NCI-H2081 treated with DMSO at 0.1 percent for 48 hours (cell line): ENCODE results near the gene LIN28A.
"Not testable (repeated sequence)": the region's sequence is repeated elsewhere in the genome, so short reads cannot be mapped to it uniquely, and the experiment has no call there.

Experiments
- DNase-seq: peaks from one replicate; lab custom pipeline; 2025; lab: John Stamatoyannopoulos, UW

LIN28A gene, protein sequence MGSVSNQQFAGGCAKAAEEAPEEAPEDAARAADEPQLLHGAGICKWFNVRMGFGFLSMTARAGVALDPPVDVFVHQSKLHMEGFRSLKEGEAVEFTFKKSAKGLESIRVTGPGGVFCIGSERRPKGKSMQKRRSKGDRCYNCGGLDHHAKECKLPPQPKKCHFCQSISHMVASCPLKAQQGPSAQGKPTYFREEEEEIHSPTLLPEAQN

DNA sequence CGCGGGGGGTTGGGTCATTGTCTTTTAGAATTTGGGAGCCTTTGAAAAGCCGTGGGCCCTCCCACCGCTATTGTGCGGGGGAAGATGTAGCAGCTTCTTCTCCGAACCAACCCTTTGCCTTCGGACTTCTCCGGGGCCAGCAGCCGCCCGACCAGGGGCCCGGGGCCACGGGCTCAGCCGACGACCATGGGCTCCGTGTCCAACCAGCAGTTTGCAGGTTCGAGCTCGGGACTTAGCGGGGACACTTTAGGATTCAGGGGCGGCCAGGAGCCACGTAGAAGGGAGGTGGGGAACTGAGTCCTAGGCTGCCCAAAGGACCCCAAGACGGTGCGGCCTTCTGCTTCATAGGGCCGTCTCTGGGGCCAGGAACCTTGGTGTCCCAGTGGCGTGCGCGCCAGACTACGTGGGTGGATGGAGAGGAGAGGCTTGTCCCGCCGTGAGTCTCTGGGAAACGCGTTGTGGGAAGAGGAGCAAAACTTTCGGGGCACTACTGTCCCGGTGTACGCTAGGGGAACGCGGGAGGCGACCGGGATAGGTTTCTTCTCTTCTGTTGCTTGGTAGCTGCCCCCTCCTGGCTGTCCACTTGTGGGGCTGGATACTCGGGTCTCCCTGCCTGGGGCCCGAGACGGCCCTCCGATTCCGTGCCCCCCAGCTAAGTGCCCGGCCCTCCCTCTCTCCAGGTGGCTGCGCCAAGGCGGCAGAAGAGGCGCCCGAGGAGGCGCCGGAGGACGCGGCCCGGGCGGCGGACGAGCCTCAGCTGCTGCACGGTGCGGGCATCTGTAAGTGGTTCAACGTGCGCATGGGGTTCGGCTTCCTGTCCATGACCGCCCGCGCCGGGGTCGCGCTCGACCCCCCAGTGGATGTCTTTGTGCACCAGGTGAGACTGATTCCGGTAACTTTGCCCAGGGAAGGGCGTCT, at the start of gene LIN28A:
Gene LIN28A (plus strand): TSS at position 112 of the 918 bp plus-strand sequence. CDS start 75 bp downstream, at position 187.
- DNase-seq, result no peak

DNA sequence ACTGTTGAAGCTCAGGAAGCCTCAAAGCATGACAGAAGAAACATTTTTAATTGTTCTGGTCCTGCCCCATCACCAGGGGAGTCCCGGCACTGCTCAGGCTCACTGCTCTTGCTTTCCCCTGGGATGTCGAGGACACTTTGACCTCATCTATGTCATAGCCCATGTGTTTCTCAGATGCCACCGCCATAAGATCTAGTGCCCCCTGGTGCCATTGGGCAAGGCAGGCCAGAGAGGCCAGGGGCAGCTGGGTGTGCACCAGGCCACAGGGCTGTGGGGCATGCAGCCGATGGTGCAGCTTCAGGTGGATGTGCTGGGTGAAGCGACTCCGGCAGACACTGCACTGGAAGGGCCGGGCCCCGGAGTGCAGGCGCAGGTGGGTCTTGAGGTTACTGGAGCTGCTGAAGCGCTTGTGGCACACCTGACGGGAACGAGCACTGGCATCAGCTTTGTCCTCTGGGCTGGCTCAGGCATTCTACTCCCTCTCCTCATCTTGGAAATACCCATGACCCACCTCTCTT, 49.0 kb upstream of the LIN28A start:
- DNase-seq, result no peak

DNA sequence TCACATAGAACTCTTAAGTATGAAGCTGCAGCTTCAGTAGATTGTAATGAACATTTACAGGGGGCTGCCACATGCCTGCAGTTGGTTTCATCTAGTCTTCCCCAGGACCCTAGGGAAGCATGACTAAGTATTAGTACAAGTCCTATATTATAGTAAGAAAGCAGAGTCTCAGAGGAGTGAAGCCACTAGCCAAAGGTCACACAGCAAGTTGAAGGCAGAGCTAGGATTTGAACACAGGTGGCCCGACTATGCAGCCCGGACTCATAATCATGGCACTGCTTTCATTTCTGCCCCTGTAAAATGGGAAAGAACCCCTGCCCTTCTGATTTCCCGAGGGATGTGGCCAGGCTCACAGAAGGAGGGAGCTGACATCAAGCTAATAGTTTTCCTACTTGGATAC, 48.3 kb upstream of the LIN28A start:
- no peak for DNase-seq

DNA sequence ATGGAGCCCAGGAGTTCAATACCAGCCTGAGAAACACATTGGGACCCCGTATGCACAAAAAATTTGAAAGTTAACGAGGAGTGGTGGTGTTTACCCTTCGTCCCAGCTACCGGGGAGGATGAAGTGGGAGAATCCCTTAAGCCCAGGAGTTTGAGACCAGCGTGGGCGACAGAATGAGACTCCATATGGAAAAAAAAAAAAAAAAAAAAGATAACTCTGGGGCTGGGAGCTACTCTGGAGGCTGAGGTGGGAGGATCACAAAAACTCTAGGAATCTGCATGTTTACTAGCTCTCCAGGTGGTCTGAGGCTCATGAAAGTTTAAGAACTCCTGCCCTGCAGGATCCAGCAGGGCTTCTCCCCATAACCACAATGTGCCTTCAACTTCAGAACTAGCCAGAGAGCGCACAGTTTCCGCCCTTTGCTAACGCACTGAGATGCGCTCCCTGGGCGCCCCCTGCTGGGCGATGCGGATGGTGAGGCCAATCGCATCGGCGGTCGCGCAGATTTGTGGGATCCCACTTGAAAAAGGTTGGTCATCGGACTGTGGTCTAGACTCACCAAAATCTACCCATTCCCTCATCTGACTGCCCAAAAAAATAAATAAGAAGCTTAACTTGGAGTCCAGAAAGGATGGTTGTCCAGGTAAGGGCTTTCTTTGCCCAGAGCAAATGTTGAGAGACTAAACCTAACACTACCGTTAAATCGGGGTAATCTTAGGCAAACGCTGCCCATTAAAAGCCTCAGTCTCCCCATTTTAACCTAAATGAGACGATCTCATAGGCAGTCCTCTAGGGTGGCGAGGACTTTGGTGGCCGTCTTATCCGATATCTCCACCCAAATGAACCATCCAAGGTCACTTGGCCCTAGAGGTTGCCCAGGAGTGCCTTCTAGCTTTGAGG, 46.8 kb upstream of the LIN28A start:
- no peak for DNase-seq

DNA sequence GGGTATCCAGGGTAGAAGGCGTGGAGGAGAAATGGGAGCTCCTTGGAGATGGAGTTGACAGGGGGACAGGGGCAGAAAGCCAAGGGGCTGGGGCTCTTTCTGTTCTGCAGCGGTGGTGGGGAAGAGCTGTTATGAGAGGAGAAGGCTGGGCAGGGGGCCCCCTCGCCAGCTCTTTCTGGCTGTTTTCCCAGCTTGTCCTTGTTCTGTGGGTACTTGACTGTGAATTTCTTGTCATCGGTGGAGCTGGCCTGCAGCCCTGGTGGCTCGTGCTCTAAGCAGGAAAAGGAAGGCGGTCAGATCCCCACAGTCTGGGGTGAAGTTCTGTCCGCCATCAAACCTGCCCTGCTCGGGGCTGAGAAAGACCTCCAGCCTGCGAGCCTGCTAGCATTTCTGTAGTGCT, 45.7 kb upstream of the LIN28A start:
- DNase-seq, result no peak

DNA sequence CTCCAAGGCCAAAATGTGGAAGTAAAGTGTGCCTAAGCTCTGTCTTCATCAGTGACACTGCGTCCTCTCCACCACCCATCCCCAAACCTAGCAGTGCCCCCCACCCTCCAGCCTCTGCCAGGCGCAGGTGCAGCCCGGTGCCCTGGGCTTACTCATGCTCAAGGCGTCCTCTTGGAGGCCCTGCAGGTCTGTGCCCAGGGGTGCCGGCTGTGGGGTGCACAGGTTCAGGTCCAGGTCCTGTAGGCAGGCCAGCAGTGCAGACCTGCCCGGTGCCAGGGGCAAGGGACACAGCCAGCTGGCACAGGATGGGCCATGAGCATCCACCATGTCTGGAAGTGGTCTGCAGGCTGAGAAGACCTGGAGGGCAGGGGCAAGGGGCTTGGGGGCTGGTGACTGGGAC, 43.2 kb upstream of the LIN28A start:
- no peak for DNase-seq

DNA sequence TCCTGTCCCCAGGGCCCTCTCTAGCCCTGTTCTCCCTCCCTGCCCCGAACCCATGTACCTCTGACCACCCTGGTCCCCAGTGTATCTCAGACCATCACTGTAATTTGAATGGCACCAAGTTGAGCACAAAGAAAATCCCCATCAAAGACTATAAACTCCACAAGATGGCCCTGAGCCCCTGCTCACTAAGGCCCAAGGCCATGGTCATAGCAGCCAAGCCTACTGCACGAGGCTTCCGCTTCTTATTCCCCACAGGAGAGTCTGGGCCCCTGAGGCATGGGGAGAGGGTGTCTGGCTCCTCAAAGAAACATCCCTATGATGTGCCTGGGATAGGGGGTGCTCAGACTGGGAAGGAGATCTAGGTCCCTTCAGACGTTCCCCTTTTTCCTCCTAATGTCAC, 42.6 kb upstream of the LIN28A start:
- DNase-seq, result no peak

DNA sequence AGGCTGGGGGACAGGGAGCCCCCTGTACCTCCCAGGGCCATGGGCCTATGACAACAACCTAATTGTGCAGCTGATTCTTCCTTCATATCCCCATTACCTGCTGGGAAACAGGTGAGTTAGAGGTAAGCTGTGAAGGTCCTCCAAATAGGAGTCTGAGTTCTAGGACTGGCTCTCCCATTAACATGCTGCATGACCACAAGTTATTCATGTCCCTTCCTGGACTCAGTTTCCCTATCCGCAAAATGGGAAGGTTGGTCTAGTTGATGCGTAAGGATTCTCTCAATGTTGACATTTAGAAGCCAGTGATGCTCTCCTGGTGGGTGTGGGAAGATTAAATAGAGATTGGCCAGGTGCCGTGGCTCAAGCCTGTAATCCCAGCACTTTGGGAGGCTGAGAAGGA, 42.1 kb upstream of the LIN28A start:
- no peak for DNase-seq

DNA sequence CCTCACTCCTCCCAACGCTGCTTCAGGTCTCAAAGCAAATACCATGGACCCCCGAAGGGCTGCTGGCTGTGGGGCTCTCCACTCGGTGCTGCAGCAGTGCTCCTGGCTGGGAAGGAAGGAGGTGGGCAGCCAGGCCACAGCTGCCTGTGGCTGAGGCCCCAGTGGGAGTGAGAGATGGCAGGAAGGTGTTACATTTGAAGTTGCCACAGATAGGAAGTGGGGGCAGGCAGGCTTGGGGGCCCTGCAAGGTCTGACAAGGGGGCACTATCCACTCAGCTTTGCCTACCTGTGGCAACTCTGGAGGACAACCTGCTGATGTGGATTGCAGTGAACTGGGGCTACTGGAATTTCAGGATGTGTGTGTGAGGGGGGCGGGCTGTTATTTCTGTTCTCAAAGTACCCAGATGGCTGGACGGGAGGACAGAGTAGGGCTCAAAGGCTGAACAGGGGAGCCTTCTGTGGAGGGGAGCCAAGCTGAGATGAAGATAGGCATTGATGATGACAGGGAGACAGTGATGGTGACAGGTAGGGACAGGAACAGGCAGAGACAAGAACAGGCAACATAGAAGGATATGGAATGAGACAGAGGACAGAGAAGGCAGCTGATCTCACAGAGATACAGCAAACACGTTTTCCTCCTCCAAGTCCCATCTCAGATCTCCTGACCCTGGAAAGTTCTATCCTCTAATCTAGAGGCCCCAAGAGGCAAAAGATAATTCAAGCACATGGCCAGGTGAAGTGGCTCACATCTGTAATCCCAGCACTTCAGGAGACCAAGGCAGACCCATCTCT, 39.8 kb upstream of the LIN28A start:
- DNase-seq, result no peak

DNA sequence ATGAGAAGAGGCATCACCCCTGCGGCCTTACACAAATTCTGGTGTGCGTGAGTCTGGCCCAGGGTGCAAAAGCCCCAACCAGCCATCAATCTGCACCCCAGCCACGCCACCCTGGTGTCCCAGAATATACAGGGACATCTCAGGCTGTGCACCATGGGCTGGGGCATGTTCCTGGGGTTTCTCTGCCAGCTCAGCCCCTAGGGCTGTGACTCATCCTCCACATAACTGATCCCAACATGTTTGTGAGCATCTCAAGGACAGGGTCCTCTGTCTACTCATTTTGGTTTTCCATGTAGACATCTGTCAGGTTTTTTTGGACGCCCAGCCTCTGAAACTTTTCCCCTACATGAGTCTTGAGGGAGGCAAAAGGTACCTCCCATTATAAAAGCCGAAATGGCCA, 38.6 kb upstream of the LIN28A start:
- DNase-seq, result no peak

DNA sequence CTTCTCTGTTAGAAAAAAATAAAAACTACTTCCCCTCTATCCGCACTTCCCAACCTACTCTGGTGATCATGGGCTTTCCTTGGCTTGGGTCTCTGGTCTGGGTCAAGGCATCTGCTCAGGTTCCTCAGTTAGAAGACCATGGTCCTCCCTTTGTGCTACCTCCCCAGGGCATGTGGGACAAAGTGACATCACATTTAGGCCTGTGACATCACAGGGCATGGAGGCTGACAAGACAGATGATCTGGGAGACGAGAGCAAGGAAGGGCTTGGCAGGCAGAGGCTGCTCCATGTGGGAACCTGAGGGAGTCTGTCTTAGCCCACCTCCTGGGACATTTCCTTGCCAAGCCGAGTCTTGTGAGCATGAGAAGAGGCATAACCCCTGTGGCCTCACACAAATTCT, 38.0 kb upstream of the LIN28A start, which contains the start of gene ZNF683:
Gene ZNF683 (minus strand): TSS at position 140 of the 400 bp plus-strand sequence. CDS start 4,179 bp downstream, outside the sequence.
- not testable (repeated sequence) for DNase-seq

DNA sequence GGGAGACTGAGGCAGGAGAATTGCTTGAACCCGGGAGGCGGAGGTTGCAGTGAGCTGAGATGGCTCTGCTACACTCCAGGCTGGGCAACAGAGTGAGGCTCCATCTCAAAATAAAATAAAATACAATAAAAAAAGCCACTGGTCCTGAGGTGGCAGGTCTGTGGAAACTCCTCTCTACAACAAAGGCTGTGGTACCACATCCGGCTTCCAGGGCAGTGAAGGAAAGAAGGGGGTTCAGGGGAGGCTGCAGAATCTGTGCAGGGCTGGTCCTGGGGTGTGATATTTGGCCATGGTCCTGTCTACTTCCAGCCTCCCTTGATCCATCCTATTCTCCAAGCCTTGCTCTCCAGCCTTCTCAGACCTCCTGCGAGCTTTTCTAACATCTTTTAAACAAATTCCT, 37.3 kb upstream of the LIN28A start:
- no peak for DNase-seq

DNA sequence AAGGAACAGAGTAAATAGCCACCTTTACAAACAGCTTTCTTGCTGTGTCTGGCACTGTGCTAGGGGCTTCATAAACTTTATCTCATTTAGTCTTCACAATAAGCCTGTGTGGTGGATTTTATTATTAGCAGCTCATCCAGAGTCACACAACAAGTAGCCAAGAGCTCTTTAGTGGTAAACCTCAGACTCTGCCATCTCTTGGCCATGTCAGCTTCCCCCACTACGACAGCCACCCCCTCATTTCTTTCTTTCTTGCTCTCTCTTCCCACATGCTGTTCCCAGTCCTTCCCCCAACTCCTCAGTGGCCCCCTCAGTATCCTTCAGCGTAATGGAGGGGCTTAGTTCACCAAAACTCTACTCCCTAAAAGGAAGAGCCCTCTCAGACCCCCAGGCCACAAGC, 36.8 kb upstream of the LIN28A start:
- no peak for DNase-seq

DNA sequence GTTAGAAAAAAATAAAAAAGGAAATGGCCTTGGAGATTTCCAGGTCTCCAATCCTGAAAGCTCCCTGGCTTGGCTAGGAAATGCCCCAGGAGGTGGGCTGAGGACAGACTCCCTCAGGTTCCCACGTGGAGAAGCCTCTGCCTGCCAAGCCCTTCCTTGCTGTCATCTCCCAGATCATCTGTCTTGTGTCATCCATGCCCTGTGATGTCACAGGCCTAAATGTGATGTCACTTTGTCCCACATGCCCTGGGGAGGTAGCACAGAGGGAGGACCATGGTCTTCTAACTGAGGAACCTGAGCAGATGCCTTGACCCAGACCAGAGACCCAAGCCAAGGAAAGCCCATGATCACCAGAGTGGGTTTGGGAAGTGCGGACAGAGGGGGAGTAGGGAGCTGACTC, 36.3 kb upstream of the LIN28A start:
- not testable (repeated sequence) for DNase-seq

DNA sequence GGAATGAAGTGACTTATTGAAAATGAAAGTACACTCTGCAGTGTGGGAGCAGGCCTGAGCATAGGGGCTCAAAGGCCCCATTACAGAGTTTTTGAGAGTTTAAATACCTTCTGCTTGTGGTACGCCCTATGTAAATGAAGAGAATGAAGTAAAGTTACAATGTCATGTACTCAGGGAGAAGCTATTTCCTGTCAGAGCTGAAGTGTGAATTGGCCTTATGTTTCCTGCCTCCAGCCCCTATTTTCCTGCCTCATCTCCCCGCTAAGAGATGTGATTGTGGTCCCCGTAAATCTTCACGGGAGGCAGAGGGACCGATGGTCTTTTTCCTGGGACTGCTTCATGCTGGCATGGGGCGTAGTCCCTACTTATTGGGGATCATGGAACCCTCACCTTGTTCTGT, 35.5 kb upstream of the LIN28A start:
- no peak for DNase-seq

DNA sequence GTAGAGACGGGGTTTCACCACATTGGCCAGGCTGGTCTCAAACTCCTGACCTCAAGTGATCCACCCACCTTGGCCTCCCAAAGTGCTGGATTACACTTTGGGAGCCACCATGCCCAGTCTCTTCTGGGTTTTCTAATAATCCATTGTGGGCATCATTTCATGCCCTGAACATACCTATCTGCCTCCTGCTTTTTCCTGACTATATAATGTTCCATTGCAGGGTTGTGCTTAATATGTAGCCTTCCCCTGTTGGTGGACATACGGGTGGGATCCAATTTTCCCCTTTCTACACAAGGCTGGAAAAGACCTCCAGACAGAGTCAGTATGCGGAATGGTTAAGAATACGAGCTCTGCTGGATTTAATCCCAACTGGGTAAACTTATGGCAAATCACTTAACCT, 34.6 kb upstream of the LIN28A start:
- no peak for DNase-seq

DNA sequence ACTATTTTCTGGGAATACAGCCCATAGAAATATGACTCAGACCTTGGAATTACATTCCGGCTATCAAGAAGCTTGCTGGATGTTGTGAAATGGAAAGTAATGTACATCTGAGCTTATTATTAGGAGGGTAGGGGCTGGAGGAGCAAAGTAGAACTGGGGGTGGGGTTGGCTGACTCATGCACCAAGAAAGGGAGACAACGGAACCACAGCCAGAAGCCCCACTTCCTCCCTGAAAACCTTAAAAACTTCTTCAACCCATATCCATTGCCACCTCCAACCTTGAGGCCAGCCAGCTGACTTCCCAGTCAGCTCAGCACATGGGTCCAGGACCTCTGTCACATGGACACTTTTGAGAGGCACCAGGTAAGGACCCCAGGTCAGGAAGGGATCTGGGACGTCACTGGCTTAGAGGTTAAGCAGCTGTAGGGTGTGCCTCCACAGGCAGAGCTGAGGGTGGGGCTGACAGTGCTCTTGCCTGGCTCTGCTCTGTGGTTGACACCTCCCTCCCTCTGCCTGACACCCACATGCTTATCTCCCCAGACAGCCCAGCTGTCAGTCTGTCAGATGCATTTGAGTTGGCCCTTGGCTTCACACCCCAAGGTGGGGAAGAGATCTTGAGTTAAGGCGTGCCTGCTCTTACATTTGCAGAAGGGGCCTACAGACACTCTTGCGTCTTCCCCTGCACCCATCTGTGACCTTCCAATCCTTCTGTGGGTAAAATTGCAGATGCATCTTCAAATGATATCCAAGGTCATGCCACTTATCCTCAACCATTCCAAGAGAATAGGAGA, 32.3 kb upstream of the LIN28A start:
- no peak for DNase-seq

DNA sequence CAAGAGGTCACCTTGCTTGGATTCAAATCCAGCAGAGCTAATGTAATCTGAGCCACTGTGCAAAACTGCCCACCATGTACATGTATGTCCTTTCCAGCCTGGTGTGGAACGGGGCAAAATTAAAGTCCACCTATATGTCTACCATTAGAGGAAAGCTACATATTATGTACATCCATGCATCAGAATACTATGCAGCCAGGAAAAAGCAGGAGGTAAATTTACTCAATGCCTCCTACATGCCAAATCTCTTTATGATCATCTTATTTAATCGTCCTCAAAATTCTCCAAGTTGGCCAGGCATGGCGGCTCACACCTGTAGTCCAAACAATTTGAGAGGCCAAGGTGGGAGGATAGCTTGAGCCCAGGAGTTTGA, 31.8 kb upstream of the LIN28A start:
- no peak for DNase-seq

DNA sequence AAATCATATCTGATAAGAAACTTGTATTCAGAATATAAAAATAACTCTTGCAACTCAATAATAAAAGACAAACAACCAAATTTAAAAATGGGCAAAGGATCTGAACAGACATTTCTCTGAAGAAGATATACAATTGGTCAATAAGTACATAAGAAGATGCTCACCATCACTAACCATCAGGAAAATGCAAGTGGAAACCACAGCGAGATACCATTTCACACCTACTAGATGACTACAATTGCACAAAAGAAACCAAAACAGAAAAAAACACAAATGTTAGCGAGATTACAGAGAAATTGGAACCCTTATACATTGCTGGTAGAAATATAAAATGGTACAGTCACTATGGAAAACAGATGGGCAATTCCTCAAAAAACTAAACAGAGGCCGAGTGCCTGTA, 26.5 kb upstream of the LIN28A start:
- DNase-seq, result no peak

DNA sequence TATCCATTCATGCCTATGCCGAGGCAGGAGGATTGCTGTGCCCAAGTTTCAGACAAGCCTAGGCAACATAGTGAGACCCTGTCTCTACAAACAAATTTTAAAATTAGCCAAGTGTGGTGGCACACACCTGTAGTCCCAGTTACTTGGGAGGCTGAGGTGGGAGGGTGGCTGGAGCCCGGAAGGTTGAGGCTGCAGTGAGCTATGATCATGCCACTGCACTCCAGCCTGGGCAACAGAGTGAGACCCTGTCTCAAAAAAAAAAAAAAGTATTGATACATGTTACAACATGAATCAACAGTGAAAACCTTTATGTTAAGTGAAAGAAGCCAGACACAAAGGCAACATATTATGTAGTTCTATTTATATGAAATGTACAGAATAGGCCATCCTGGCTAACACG, 25.6 kb upstream of the LIN28A start:
- DNase-seq, result not testable (repeated sequence)

DNA sequence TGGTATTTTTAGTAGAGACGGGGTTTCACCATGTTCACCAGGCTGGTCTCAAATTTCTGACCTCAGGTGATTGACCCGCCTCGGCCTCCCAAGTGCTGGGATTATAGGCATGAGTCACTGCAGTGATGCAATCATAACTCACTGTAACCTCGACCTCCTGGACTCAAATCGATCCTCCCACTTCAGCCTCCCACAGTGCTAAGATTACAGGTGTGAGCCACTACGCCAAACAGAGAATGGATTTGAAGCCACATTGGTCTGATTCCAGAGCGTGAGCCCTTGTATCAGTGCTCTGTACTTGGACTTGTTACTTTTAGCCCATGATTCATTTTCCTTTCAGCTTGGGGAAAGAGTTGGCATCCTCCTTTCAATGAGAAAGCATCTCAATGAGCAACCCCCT, 23.2 kb upstream of the LIN28A start:
- no peak for DNase-seq
